RWPE2 (cell line): ENCODE results near the gene MACROH2A2.

Experiments used
- ATAC-seq: fragments of 200-7000 bp; cut with Tn5 transposase; 3 replicates; pipeline ENCODE4 v1.9.1; 2021; ENCODE audit warnings: low read depth
- DNase-seq: peaks from one replicate; pipeline ENCODE4 v3.0.0-alpha.2; 2020; ENCODE audit warnings: low spot score
- H3K27ac ChIP-seq: fragments of 450-650 bp; 2 replicates; pipeline ENCODE4 v1.5.1; 2017; ENCODE audit warnings: mild to moderate bottlenecking; ENCODE audit not compliant: poor library complexity, severe bottlenecking
- H3K27me3 ChIP-seq: fragments of 250-450 bp; sonication (Bioruptor Pico); 2 replicates; pipeline ENCODE4 v1.5.1; 2021; ENCODE audit warnings: mild to moderate bottlenecking, moderate library complexity; ENCODE audit not compliant: insufficient read depth, poor library complexity, severe bottlenecking
- H3K36me3 ChIP-seq: fragments of 250-450 bp; sonication (Bioruptor Pico); 2 replicates; pipeline ENCODE4 v1.5.1; 2020; ENCODE audit warnings: low read depth, mild to moderate bottlenecking, moderate library complexity
- H3K4me1 ChIP-seq: fragments of 250-450 bp; sonication (Bioruptor Pico); 2 replicates; pipeline ENCODE4 v1.5.1; 2021; ENCODE audit warnings: mild to moderate bottlenecking, moderate library complexity; ENCODE audit not compliant: insufficient read depth, poor library complexity, severe bottlenecking
- H3K4me3 ChIP-seq: fragments of 250-450 bp; sonication (Bioruptor Pico); 2 replicates; pipeline ENCODE4 v1.5.1; 2021; ENCODE audit warnings: mild to moderate bottlenecking, moderate library complexity; ENCODE audit not compliant: severe bottlenecking
- H3K9me3 ChIP-seq: fragments of 250-450 bp; sonication (Bioruptor Pico); 2 replicates; pipeline ENCODE4 v1.5.1; 2021; ENCODE audit warnings: mild to moderate bottlenecking, moderate library complexity; ENCODE audit not compliant: severe bottlenecking
- CTCF ChIP-seq: fragments of 450-650 bp; IDR thresholded peaks from one replicate; pipeline ENCODE4 v1.5.1; 2017; ENCODE audit warnings: mild to moderate bottlenecking, moderate library complexity; ENCODE audit not compliant: poor library complexity, severe bottlenecking

MACROH2A2 gene

GRCh38 chr10:70135684-70136083, 83.0 kb downstream of the MACROH2A2 start:
- no peak overlapping the region for H3K27ac ChIP-seq
- no peak overlapping the region for H3K4me3 ChIP-seq
- DNase-seq (no peak), ATAC-seq (no peak)
- H3K4me1 ChIP-seq, result peaks cover 15% of the 10 kb centered on the region
- H3K9me3 ChIP-seq, result no peaks in the 10 kb centered on the region
- no peaks in the 10 kb centered on the region for H3K27me3 ChIP-seq
- no peaks in the 10 kb centered on the region for H3K36me3 ChIP-seq
- TF ChIP-seq CTCF, result no peak

- no peak overlapping the region for H3K4me3 ChIP-seq
- H3K4me1 ChIP-seq, result peaks cover 9% of the 10 kb centered on the region
- H3K36me3 ChIP-seq, result no peaks in the 10 kb centered on the region
- ATAC-seq (no peak), DNase-seq (no peak)
- H3K27ac ChIP-seq, result no peak overlapping the region
- H3K27me3 ChIP-seq, result no peaks in the 10 kb centered on the region
- no peak for TF ChIP-seq CTCF
- no peaks in the 10 kb centered on the region for H3K9me3 ChIP-seq
Observed at GRCh38 chr10:70137135-70137534, 84.5 kb downstream of the MACROH2A2 start.

- no peaks in the 10 kb centered on the region for H3K36me3 ChIP-seq
- peak; percentile 67 for ATAC-seq
- H3K4me1 ChIP-seq, result peaks cover 9% of the 10 kb centered on the region
Observed at GRCh38 chr10:70137927-70138883, 85.6 kb downstream of the MACROH2A2 start.

GRCh38 chr10:70139151-70139996, 86.7 kb downstream of the MACROH2A2 start:
- DNase-seq (no peak), ATAC-seq (no peak)
- H3K27me3 ChIP-seq, result no peaks in the 10 kb centered on the region
- no peak for TF ChIP-seq CTCF
- no peaks in the 10 kb centered on the region for H3K36me3 ChIP-seq
- peak overlapping the region; percentile 25 for H3K27ac ChIP-seq
- H3K4me1 ChIP-seq, result peaks cover 9% of the 10 kb centered on the region
- H3K9me3 ChIP-seq, result no peaks in the 10 kb centered on the region
- no peak overlapping the region for H3K4me3 ChIP-seq

More at GRCh38 chr10:70137927-70138883, 85.6 kb downstream of the MACROH2A2 start:
- Histone ChIP-seq H3K4me3 (no peak overlapping the region), H3K27me3 (no peaks in the 10 kb centered on the region), H3K27ac (peak overlapping the region; percentile 25), H3K9me3 (no peaks in the 10 kb centered on the region)
- no peak for DNase-seq
- TF ChIP-seq CTCF, result no peak
